Cardiac fibroblast (primary cell): ENCODE data around the gene OR2Y1.

Experiments used
- DNase-seq, 2 donors: peaks; one replicate each; pipeline versions ENCODE4 v3.0.0 to v3.0.0-alpha.2; 2010; ENCODE audit warnings: low read depth in 2 of 2
- H3K4me3 ChIP-seq, 2 donors: replicated peaks in 1 of 2; 1 replicate in 1 of 2; 2 replicates in 1 of 2; pipeline ENCODE4 v1.5.1; 2011; ENCODE audit warnings: low read depth in 2 of 2, low read length in 2 of 2, mild to moderate bottlenecking in 2 of 2, moderate library complexity in 1 of 2
- CTCF ChIP-seq: IDR thresholded peaks from one replicate; pipeline ENCODE4 v1.5.1; 2011; ENCODE audit warnings: low read depth, mild to moderate bottlenecking, low read length, inconsistent platforms

The OR2Y1 gene

GRCh38 chr5:180739271-180739670 lies 587 bp downstream of the OR2Y1 start:
- TF ChIP-seq CTCF = no peak
- H3K4me3 ChIP-seq = no peak overlapping the region

GRCh38 chr5:180736536-180736935 lies 3.3 kb downstream of the OR2Y1 start:
- TF ChIP-seq CTCF = no peak
- DNase-seq = no peak
- H3K4me3 ChIP-seq = no peak overlapping the region

More at GRCh38 chr5:180739271-180739670, 587 bp downstream of the OR2Y1 start:
- DNase-seq = peak in 1 of 2 donors; percentile 32

- DNase-seq = no peak
- H3K4me3 ChIP-seq = no peak overlapping the region
- no peak for TF ChIP-seq CTCF
Observed at GRCh38 chr5:180724944-180725343, 14.9 kb downstream of the OR2Y1 start.

- no peak for DNase-seq
- no peak overlapping the region for H3K4me3 ChIP-seq
- TF ChIP-seq CTCF = no peak
Observed at GRCh38 chr5:180723936-180724335, 15.9 kb downstream of the OR2Y1 start.

GRCh38 chr5:180720486-180720885 lies 19.4 kb downstream of the OR2Y1 start:
- H3K4me3 ChIP-seq = no peak overlapping the region
- no peak for DNase-seq
- TF ChIP-seq CTCF = no peak

- TF ChIP-seq CTCF = no peak
- DNase-seq = no peak
- H3K4me3 ChIP-seq = no peak overlapping the region
Observed at GRCh38 chr5:180719781-180720180, 20.1 kb downstream of the OR2Y1 start.

GRCh38 chr5:180718810-180719453 lies 20.9 kb downstream of the OR2Y1 start:
- H3K4me3 ChIP-seq = no peak overlapping the region
- TF ChIP-seq CTCF = peak; percentile 71
- DNase-seq = peak; percentile 50 to 57
